Heart right ventricle (tissue), 16 donors: ENCODE results near the gene KCTD20. TPM values are rescaled to one million over a fixed set of nuclear protein-coding genes. Genes with fewer than 3 reads are reported as not detected.
A peak's percentile ranks its signal among the peaks of the same experiment; 100 is the strongest.

Experiments
- ATAC-seq, 8 donors: fragments of 200-7000 bp; cut with Tn5 transposase; one replicate each; pipeline ENCODE4 v1.9.1; 2020; ENCODE audit warnings: mild to moderate bottlenecking in 8 of 8, moderate library complexity in 8 of 8, moderate number of reproducible peaks in 1 of 8
- DNase-seq, 2 donors: peaks; one replicate each; pipeline ENCODE4 v3.0.0-alpha.2; 2020
- H3K27ac ChIP-seq, 10 donors: fragments of 200-600 bp; sonication (generic) in 2 of 10; one replicate each; pipeline versions ENCODE4 v1.5.0 to v1.8.0; 2020 to 2022; ENCODE audit warnings: mild to moderate bottlenecking in 3 of 10
- H3K27me3 ChIP-seq, 7 donors: fragments of 200-600 bp; one replicate each; pipeline ENCODE4 v1.8.0; 2021 to 2022; ENCODE audit warnings: mild to moderate bottlenecking in 2 of 7
- H3K36me3 ChIP-seq, 9 donors: fragments of 200-600 bp; sonication (generic) in 1 of 9; one replicate each; pipeline versions ENCODE4 v1.5.0 to v1.8.0; 2020 to 2022; ENCODE audit warnings: mild to moderate bottlenecking in 2 of 9
- H3K4me1 ChIP-seq, 9 donors: fragments of 200-600 bp; sonication (generic) in 1 of 9; one replicate each; pipeline versions ENCODE4 v1.5.0 to v1.8.0; 2020 to 2022; ENCODE audit warnings: mild to moderate bottlenecking in 4 of 9
- H3K4me3 ChIP-seq, 10 donors: fragments of 200-600 bp; sonication (generic) in 2 of 10; one replicate each; pipeline versions ENCODE4 v1.5.0 to v1.8.0; 2020 to 2022; ENCODE audit warnings: mild to moderate bottlenecking in 7 of 10, moderate library complexity in 2 of 10
- H3K9me3 ChIP-seq, 11 donors: fragments of 200-600 bp in 10 of 11; sonication (generic) in 2 of 11; one replicate each; pipeline versions ENCODE4 v1.5.0 to v1.8.0; 2013 to 2022; ENCODE audit warnings: mild to moderate bottlenecking in 2 of 11, control low read depth in 1 of 11, moderate library complexity in 1 of 11
- CTCF ChIP-seq, 9 donors: fragments of 200-600 bp; sonication (generic) in 2 of 9; IDR thresholded peaks; one replicate each; pipeline versions ENCODE4 v1.5.0 to v1.8.0; 2021 to 2022; ENCODE audit warnings: antibody characterized with exemption in 9 of 9, mild to moderate bottlenecking in 5 of 9, moderate library complexity in 1 of 9
- WGBS, 2 donors: extraction: QIAGEN DNeasy Blood & Tissue Kit; methylation state at CpG; one replicate each; pipeline ENCODE4 v1.1.7; 2013; ENCODE audit warnings: inconsistent platforms in 1 of 2; 5-methylcytosine and 5-hydroxymethylcytosine counted together
- intact Hi-C, 10 donors: fragments of 100-400 bp; cut with DNase I; formaldehyde crosslinking; loops; one replicate each; pipeline versions ENCODE4 v1.11.1 to v1.14.2; 2022
- polyA plus RNA-seq, 2 donors: library from polyadenylated mRNA; stranded (reverse); fragments of 200-250 nt; gene quantifications; one replicate each; pipeline ENCODE4 v1.2.3, GENCODE V29; 2013
- total RNA-seq, 10 donors: library from RNA; stranded (reverse); fragmentation: NEBNext Ultra II Directional in 3 of 10; extraction: Animal tissue kit (Norgen Biotek cat#: 25700) in 3 of 10; gene quantifications; one replicate each; pipeline versions ENCODE4 v1.2.1 to v1.2.4, GENCODE V29; 2021 to 2023
- donor health status: Arrhythmogenic right ventricular cardiomyopathy.
- donor health status: ischemic (EF 13 %, LVEDD 7.1; RV severe dilation, severe dysfunction).
- donor health status: healthy with polysubstance abuse.
- donor health status: DM: no; HTN: yes; CAD: no.
- donor health status: DM: no; HTN: no; CAD: no.
- donor health status: ischemic (EF 25% LVEDD 6.9; RV normal size, moderate dysfunction).
- donor health status: ischemic (EF 25% LVEDD 5.7; RV mildly dilated, moderate dysfunction).
- donor health status: healthy.
- donor health status: DM: yes; HTN: yes; CAD: no.
- donor health status: Ischemic cardiomyopathy.
- donor health status: ischemic (EF 35%, LVEDD 5.7; RV mildly dilated, moderate dysfunction).
- donor health status: nonischemic (EF 11% LVEDD 7.7; RV severe dilation, severe dysfunction).
- donor health status: DM: yes; HTN: yes; CAD: no.
- donor health status: PGD.
- donor health status: ischemic (EF 29% LVEDD 5.4; RV normal size, mild dysfunction).
- donor health status: nonischemic (EF 23%, LVEDD 6.1; RV moderate dilation, normal function).

The KCTD20 gene
- total and polyA plus RNA-seq, 12 donors, result 8.9 to 36.6 (median 25.1) TPM

GRCh38 chr6:36422714-36423100 lies 20.1 kb upstream of the KCTD20 start:
- H3K36me3 ChIP-seq, result no peaks in the 10 kb centered on the region
- H3K27me3 ChIP-seq, result no peaks in the 10 kb centered on the region
- intact Hi-C loops, result loop anchor here in 7 of 10 donors (1.0 to 10.0 kb wide), 8 partner anchors 20 to 332 kb away; partner anchors contain the start of genes SRSF3 (in 3 of the 7), KCTD20 (in 1 of the 7) and PXT1 (in 1 of the 7)
- WGBS, 2 donors, result 19% methylated on average over 4 of the region's 4 CpGs
- no peak for DNase-seq
- peaks cover 0 to 15% (median 8%) of the 10 kb centered on the region in 9 donors for H3K4me1 ChIP-seq
- peak in 1 of 8 donors; percentile 1 for ATAC-seq
- peak overlapping the region in 9 of 10 donors; percentile 52 to 85 (median 68) for H3K27ac ChIP-seq
- no peaks in the 10 kb centered on the region for H3K9me3 ChIP-seq
- no peak for TF ChIP-seq CTCF (IDR thresholded peaks at IDR 0.05)
- peak overlapping the region; percentile 5 to 67 (median 57) for H3K4me3 ChIP-seq

GRCh38 chr6:36423101-36423824 lies 19.5 kb upstream of the KCTD20 start:
- intact Hi-C loops, result loop anchor here in 7 of 10 donors (1.0 to 10.0 kb wide), 8 partner anchors 19 to 332 kb away; partner anchors contain the start of genes SRSF3 (in 3 of the 7), KCTD20 (in 1 of the 7) and PXT1 (in 1 of the 7)
- peak overlapping the region; percentile 3 to 85 (median 68) for H3K27ac ChIP-seq
- WGBS, 2 donors, result 0 to 1% methylated on average over 51 of the region's 51 CpGs
- H3K36me3 ChIP-seq, result no peaks in the 10 kb centered on the region
- H3K4me1 ChIP-seq, result peaks cover 0 to 15% (median 8%) of the 10 kb centered on the region in 9 donors
- H3K27me3 ChIP-seq, result no peaks in the 10 kb centered on the region
- peak in 8 of 9 donors; percentile 58 to 81 (median 66) for TF ChIP-seq CTCF (IDR thresholded peaks at IDR 0.05)
- ATAC-seq (peak; percentile 100), DNase-seq (peak; percentile 98 to 99)
- peak overlapping the region; percentile 15 to 67 (median 57) for H3K4me3 ChIP-seq
- no peaks in the 10 kb centered on the region for H3K9me3 ChIP-seq

- no peak overlapping the region for H3K4me3 ChIP-seq
- no peaks in the 10 kb centered on the region for H3K36me3 ChIP-seq
- no peak for DNase-seq
- H3K9me3 ChIP-seq, result no peaks in the 10 kb centered on the region
- no peaks in the 10 kb centered on the region for H3K27me3 ChIP-seq
- ATAC-seq, result no peak
- H3K27ac ChIP-seq, result no peak overlapping the region
- intact Hi-C loops, result loop anchor here in 6 of 10 donors (10.0 kb wide), 3 partner anchors 168 to 328 kb away; partner anchors contain the start of gene SRSF3 (in 1 of the 6)
- peaks cover 0 to 15% (median 8%) of the 10 kb centered on the region in 9 donors for H3K4me1 ChIP-seq
- WGBS, 2 donors, result 85 to 89% methylated on average over 3 of the region's 3 CpGs
- no peak for TF ChIP-seq CTCF (IDR thresholded peaks at IDR 0.05)
These were observed 16.2 kb upstream of the KCTD20 start for GRCh38 chr6:36426622-36427021.

GRCh38 chr6:36428911-36429310 lies 13.9 kb upstream of the KCTD20 start:
- Histone ChIP-seq H3K27ac (no peak overlapping the region), H3K4me3 (no peak overlapping the region), H3K4me1 (peaks cover 0 to 1% (median 0%) of the 10 kb centered on the region in 9 donors), H3K27me3 (no peaks in the 10 kb centered on the region), H3K36me3 (no peaks in the 10 kb centered on the region), H3K9me3 (no peaks in the 10 kb centered on the region)
- TF ChIP-seq CTCF (IDR thresholded peaks at IDR 0.05), result peak in 2 of 9 donors; percentile 33 to 42
- DNase-seq, result no peak
- 53 to 97% methylated on average over 4 of the region's 4 CpGs for WGBS, 2 donors
- peak in 1 of 8 donors; percentile 48 for ATAC-seq
- intact Hi-C loops, result loop anchor here in 6 of 10 donors (10.0 kb wide), 3 partner anchors 166 to 326 kb away; partner anchors contain the start of gene SRSF3 (in 1 of the 6)
